Measurements from ENCODE around the gene POLR2B. TPM values are rescaled to one million over a fixed set of nuclear protein-coding genes. Genes with fewer than 3 reads are reported as not detected.

Gene POLR2B
- total and polyA plus RNA-seq, 2 of the 4 experiments (the other 2 are of a cell fraction) = 74.0 to 106 TPM

GRCh38 chr4:56941403-56941802 lies 37.3 kb upstream of the POLR2B start:
- Histone ChIP-seq H3K9me1 (ENCODE audit: insufficient read depth, low read length) (peaks cover 3% of the 10 kb centered on the region; the same call in 1 of the 2 replicates), H2AK5ac (ENCODE audit: low read depth, low read length) (no peak overlapping the region), H4K5ac (ENCODE audit: low read depth, low read length) (no peak overlapping the region), H3K14ac (replicated peaks; ENCODE audit: low read depth, low read length) (no peak overlapping the region), H3K18ac (ENCODE audit: low read depth, low read length) (no peak overlapping the region), H3K4me1 (ENCODE audit: control insufficient read depth, insufficient read depth, low read length) (peaks cover 2% of the 10 kb centered on the region; the same call in 1 of the 2 replicates), H3K23ac (ENCODE audit: low read depth, low read length) (no peak overlapping the region), H4K20me1 (ENCODE audit: insufficient read depth, low read length) (no peaks in the 10 kb centered on the region), H2AFZ (replicated peaks; ENCODE audit: low read length, poor library complexity) (no peak overlapping the region), H3K36me3 (ENCODE audit: control insufficient read depth, insufficient read depth, low read length) (peaks cover 6% of the 10 kb centered on the region; the same call in 1 of the 2 replicates), H2BK120ac (ENCODE audit: low read depth, low read length) (no peak overlapping the region), H3K4me3 (ENCODE audit: insufficient read depth, low read depth, low read length) (no peak overlapping the region), H2AK9ac (replicated peaks; ENCODE audit: low read depth, low read length, poor library complexity) (no peak overlapping the region), H3K27ac (ENCODE audit: insufficient read depth, low read length) (no peak overlapping the region), H3K4ac (ENCODE audit: low read depth, low read length) (no peak overlapping the region), H3K56ac (ENCODE audit: extremely low read depth, insufficient read depth, low read length) (no peak overlapping the region), H3K79me1 (ENCODE audit: low read depth in 1 of 2, low read length in 2 of 2) (peaks cover 8 to 19% of the 10 kb centered on the region in 2 experiments; a peak in 2 of 4 replicates), H2BK20ac (ENCODE audit: low read depth, low read length) (no peak overlapping the region), H4K91ac (ENCODE audit: insufficient read depth, low read depth, low read length) (no peak overlapping the region), H2BK5ac (ENCODE audit: low read depth, low read length, poor library complexity, severe bottlenecking) (no peak overlapping the region), H2BK15ac (ENCODE audit: low read depth, low read length) (no peak overlapping the region), H3K9me3 (ENCODE audit: control insufficient read depth, insufficient read depth, low read length) (no peaks in the 10 kb centered on the region), H3K27me3 (ENCODE audit: control insufficient read depth, insufficient read depth, low read length) (no peaks in the 10 kb centered on the region), H3K4me2 (ENCODE audit: low read depth, low read length) (no peak overlapping the region), H3K9ac (ENCODE audit: low read depth, low read length) (no peak overlapping the region), H4K8ac (ENCODE audit: low read depth in 2 of 2, low read length in 2 of 2) (no peak overlapping the region)
- ATAC-seq (ENCODE audit: low read depth) (no peak), DNase-seq (no peak)
- POLR2A ChIA-PET (ENCODE audit: unreplicated experiment) = no interaction called here
- intact Hi-C loops (cut with micrococcal nuclease) (no loop called here), dilution Hi-C loops (cut with HindIII; ENCODE audit: low sequenced_read_pairs, unreplicated experiment) (no loop called here), in situ Hi-C loops (cut with MboI; ENCODE audit: low sequenced_read_pairs) (no loop called here)
- TF ChIP-seq CHD1 (IDR thresholded peaks at IDR 0.05; ENCODE audit: low read depth, low read length) (no peak), CTCF (conservative IDR thresholded peaks at IDR 0.05; ENCODE audit: low read depth, low read length) (no peak), MAFK (IDR thresholded peaks at IDR 0.05; ENCODE audit: low read depth, low read length) (no peak), RCOR1 (IDR thresholded peaks at IDR 0.05; ENCODE audit: insufficient replicate concordance, low read length) (no peak), CEBPB (IDR thresholded peaks at IDR 0.05; ENCODE audit: low read depth, low read length) (no peak), FOS (IDR thresholded peaks at IDR 0.05; ENCODE audit: low read depth, low read length) (no peak), MAZ (IDR thresholded peaks at IDR 0.05; ENCODE audit: borderline replicate concordance, low read depth, low read length) (no peak), NFE2L2 (IDR thresholded peaks at IDR 0.05; ENCODE audit: low read depth, low read length) (no peak), RFX5 (IDR thresholded peaks at IDR 0.05; ENCODE audit: low read depth, low read length) (no peak), RAD21 (IDR thresholded peaks at IDR 0.05; ENCODE audit: low read length) (no peak), MXI1 (IDR thresholded peaks at IDR 0.05; ENCODE audit: borderline replicate concordance, low read depth, low read length) (no peak), ELK1 (IDR thresholded peaks at IDR 0.05; ENCODE audit: borderline replicate concordance, low read depth, low read length) (no peak), BHLHE40 (IDR thresholded peaks at IDR 0.05; ENCODE audit: low read depth, low read length) (no peak), POLR2A (IDR thresholded peaks at IDR 0.05; ENCODE audit: low read depth, low read length) (no peak), SMC3 (IDR thresholded peaks at IDR 0.05; ENCODE audit: low read depth, low read length) (no peak), USF2 (IDR thresholded peaks at IDR 0.05; ENCODE audit: low read depth, low read length) (no peak)
- TSS peak; percentile 12 for BruUV-seq (replicated peaks)
- CTCF ChIA-PET = interaction anchor here (0.5 kb wide), 1 partner anchor 149 kb away, joined by 3 read pairs; no protein-coding TSS in a partner anchor
- no CpG with 5 or more reads among the region's 3 CpGs for WGBS, 2 experiments (ENCODE audit: extremely low coverage in 2 of 2, insufficient read length in 1 of 2)

Measured in IMR-90 (cell line).